GM04504 (cell line): ENCODE results near the gene MAST4.
"Not testable (repeated sequence)": the region's sequence is repeated elsewhere in the genome, so short reads cannot be mapped to it uniquely, and the experiment has no call there.

Source experiments
- DNase-seq: peaks from one replicate; pipeline ENCODE4 v3.0.0-alpha.2; 2012; ENCODE audit warnings: low read depth

MAST4 gene

DNA sequence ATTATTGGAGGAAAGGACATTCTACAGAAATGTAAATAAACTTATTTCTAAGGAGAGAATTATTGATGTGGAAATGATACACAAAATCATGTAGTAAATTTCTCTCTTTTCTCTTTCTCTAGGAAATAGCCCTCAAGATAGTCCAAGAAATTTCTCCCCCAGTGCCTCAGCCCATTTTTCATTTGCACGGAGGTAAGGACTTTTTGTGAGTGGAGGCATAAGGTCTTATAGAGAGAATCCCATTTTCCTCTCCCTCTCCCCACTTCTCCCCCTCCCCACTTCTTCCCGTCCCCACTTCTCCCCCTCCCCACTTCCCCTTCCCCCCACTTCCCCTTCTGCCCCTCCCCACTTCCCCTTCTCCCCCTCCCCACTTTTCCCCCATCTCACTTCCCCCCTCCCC lies 493.8 kb downstream of the MAST4 start:
- DNase-seq = no peak

DNA sequence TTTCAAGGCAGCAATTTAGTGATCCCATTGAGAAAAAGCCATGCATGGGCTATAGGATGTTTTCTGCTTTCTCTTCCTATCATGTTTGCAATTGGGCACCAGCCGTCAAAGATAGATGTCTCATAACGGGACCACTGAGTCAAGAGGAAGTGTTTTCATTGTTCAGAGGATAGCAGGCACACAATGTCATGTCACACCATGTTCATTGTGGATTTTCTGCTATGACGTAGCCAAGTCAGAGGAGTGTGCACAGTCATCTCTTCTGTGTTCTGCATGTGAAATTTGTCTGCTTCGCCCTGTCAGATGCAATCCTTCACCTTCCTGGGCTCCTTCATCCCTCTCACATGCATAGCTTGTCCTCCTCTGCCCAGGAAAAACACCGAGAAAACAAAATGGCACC lies 494.4 kb downstream of the MAST4 start:
- no peak for DNase-seq

DNA sequence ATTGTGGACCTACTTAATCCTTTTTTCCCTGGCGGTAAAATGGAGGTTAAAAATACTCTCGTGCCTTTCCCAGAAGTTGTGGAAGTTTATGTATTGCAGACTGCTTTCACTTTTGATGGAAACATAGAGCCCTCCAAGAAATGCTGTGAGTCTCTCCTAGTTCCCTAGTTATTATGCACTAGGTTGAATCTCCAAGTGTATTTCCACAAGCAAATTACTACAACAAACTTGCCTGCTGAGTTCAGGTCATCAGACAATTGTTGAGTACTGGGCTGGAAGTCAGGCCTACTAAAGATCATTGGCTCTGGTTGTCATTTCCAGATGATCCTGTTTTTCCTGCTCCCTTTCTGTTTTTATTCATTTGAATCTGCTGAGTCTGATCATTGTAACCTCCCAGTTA lies 496.3 kb downstream of the MAST4 start:
- no peak for DNase-seq

DNA sequence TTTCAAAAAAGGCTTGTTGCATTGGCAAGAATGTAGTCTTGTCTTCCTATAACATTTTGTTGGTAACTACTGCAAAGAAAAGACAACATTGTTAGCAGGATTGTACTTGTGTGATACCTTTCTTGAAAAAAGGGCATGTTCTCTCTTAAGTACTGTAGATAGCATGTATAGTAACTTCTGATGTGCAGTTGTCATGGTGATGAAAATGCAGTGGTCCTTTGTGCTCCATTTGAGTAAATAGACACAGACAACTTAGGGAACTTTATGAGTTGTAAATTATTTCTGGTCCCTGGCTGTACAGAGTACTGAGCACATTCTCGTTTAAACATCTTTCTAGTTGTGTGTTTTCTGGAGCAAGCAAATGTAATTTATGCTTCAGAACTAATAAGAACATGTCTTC lies 497.1 kb downstream of the MAST4 start:
- DNase-seq = no peak

DNA sequence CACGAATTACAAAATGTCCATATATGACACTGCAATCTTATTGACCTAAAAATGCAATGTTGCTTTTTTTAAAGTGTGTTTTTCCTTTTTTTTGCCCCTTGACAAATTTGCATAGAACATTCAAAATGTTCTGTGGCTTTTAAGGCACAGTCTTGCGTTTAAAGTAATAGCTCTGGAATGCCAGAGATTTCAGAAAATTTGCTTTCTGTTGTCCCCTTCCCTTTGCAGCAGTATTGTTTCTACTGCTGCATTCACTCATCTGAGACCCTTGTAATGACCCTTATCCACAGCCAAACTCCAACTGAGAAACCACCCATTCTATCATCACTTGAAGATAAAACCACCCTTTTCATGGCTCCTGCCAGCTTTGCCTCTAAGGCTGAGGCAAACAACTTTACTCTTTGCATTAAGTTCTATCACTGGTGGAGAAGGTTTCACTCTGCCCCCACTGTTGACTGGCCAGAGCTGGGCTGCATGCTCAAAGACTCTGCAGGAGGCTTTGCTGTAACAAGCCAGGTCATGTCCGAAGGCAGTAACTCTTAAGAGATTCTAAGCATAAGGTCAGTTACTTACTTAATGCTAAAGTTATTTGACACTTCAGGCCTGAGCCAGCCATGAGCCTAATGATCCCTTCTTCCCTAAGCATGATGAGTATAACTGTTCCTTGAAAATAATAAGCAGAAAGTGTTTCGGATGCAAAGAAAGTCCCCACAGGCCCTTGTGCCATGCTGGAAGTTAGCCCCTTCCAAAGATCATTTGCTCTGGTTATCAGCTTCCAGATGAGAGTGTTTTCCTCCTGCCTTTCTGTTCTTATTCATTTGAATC lies 498.5 kb downstream of the MAST4 start:
- peak; percentile 23 for DNase-seq

DNA sequence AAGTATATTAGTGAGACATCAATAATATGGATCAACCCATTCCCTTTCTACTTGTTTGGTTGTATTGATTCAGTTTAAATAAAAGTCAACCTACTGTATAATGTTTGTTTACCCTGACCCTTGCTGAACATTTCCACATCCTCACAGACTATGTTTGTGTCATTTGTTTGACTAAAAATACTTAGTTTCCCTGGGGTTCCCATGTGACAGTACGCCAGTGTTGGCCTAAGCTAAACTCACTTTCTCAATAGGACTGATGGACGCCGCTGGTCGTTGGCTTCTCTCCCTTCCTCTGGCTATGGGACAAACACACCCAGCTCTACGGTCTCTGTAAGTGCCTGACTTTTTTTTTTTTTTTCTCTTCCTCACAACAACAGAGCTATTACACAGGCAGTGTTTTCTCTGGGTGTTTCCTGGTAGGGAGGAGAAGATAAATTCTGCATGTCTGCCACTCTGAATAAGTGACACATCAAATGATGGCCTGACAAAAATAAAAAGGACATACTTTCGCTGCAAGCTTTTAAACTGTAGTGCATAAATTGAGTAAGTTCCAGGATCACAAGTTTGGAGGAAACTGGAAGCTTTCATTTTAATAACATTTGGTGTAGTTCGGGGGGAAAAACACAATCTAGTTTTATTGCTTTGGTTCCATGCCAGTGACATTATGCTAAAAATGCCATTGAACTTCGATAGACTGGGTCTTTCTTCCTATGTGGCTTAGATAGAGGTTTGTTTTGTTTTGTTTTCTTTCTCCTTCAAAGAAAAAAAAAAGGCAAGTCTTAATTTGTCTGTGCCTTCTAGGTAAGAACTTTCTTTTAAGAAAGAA lies 499.4 kb downstream of the MAST4 start:
- peak; percentile 30 for DNase-seq

DNA sequence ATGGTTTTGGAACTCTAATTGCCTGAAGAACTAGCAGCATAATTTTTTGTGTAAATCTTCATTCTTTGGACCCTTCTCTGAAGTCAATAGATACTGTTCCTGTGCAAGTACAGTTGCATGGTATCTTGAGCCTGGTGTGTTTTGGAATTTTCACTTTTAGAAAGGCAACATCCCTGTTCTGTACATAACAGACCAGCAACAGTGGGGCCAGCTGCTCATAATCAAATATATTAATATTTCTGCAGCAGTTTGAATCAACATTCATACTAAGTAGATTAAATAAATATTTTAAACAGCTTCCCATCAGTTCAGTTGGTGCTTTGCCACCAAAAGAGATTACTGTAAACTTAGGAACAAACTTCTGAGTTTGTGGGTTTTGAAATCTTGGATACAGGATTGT lies 502.5 kb downstream of the MAST4 start:
- DNase-seq = no peak

DNA sequence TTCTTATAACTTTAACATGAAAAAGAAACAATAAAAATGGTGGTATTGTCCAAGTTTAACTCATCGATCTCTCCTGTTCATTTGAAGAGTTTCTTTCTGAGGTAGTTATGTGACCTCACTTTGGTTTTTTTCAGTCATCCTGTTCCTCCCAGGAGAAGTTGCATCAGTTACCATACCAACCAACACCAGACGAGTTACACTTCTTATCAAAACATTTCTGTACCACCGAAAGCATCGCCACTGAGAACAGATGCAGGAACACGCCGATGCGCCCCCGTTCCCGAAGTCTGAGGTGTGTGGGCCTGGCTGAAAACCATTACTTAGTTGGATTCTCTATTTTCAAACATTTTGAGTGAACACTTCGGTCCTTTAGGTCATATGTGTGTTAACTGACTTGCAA lies 504.1 kb downstream of the MAST4 start:
- DNase-seq = no peak

DNA sequence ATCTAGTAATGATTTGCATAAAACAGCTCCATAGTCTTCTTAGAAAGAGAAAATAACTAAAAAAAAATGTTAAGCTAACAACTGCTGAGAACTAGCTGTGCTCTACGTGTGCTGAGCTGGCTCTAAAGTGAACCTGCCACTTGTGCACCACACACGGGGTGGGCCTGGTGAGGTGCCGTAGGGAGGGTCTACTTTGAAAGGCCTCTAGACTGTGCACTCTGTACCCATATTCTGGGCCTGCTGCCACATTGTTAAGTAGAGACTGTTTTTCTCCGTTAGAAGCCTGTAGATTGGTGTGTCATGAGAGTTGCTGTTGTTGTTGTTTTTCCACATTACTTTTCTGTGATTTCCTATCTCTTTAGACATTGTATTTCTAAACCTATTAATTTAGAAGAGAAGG lies 506.5 kb downstream of the MAST4 start:
- DNase-seq = no peak

DNA sequence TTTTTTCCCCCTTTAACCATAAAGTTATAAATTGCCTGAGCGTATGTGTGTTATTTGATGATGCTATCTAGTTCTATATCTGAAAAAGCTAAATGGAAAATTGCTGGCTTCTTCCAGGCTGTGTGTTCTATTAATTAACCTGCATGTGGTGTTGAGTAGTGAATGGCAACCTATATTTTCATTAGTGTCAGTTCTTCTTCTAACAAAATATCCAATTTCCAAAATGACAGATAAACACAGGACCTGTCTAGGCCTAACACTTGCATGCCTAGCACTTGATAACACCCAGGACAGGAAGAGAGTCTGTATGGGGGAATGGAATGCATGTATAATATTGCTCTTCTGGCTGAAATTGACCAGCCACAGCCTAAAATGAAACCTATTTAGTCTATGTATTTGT lies 508.7 kb downstream of the MAST4 start:
- DNase-seq = no peak

DNA sequence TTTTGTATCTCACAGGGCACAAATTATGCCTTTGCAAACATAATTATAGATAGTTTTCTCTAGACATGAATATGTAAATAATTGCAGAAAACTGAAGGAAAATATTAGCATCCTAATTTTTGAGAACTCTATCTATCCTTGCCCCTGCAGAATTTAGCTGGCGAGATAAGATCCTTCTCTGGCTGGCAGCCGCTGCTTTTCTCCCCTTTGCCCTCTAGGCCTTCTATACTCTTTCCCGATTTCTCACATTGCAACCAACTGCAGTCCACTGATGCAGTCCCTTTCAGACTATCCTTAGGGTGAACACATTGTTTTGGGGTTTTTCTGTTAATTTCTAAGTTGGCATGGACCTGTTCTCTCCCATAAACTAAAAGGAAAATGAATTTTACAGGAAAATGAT lies 509.1 kb downstream of the MAST4 start:
- no peak for DNase-seq

DNA sequence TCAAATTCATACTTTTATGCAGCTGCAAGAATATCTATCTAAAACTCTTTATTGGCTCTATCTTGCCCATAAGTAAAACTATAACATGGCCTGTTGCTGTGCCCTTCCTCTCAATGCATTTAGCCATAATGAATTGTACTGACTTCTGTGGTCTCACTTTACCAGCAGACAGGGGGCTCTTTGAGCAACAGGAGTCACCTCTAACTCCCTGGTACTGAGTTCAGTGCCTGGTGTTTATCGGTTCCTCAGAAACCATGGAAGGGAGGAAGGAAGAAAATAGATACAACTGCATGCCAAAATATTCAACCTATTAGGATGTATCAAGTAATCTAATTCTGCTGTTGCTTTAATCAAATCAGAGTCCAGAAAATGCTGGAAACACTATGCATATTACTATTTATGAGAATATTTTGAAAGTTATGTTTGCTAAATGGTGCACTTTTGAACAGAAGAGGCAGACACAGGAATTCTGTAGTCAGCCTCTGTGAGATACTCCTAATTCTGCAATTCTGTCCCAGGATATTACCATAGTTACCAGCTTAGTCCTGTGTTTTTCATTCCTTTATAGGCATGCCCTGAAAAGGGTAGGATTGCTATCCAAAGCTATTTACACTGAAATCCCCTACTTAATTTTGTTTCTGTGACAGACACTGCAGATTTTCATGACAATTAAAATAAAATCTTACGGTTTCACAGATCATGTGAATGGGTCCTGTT lies 510.6 kb downstream of the MAST4 start:
- no peak for DNase-seq

DNA sequence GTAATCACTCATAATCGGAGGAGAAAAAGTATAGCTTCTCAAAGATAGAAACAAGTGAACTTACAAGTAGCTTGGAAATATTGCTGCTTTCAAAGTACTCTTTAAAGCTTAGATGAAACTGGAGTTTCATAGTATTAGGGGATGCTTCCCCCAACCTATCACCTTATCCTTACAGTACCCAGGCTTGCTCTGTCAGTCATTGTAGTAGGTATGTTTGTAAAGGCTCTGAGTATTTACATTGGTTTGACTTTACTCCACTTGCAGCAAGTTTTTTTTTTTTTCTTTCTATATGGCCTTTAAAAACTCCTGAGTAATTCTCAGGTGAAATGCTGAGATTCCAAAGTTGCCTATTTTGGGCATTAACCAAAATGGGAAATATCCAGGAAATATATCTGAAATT lies 515.6 kb downstream of the MAST4 start:
- no peak for DNase-seq

DNA sequence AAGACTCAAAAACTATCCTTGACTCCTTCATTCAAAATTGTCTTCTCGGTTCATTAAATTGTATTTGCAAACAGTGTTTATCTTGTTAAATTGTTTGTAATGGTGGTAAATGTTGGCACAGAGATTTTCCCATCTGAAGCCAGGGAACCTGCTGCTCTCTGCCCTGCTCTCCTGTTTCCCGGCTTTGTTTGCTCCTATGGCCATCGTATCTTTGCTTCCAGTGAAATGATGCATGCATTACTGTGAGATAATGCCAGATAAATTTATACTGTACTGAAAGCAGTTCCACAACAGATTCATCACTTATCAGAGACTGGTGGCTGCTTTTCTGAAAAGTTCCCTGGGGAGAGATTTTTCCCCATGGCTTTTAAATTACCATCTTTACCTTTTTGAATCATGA lies 519.1 kb downstream of the MAST4 start:
- no peak for DNase-seq

DNA sequence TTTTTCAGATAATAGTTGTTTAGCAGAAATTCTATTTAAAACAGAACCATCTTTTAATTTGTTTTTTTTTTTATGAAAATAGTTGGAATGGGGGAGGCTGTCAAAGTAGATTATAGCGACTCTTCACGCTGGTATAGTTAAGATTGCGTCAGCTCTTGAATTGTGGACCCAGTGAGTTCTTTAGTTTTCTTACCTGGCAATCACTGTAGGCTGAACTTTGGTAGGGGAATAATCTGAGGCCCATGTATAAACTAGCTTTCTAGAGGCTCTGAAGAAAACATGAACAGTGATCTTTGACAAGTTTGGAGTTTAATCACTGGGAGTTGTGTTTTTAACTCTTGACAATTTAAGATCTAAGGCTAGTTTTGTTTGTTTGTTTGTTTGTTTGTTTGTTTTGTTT lies 519.6 kb downstream of the MAST4 start:
- no peak for DNase-seq

DNA sequence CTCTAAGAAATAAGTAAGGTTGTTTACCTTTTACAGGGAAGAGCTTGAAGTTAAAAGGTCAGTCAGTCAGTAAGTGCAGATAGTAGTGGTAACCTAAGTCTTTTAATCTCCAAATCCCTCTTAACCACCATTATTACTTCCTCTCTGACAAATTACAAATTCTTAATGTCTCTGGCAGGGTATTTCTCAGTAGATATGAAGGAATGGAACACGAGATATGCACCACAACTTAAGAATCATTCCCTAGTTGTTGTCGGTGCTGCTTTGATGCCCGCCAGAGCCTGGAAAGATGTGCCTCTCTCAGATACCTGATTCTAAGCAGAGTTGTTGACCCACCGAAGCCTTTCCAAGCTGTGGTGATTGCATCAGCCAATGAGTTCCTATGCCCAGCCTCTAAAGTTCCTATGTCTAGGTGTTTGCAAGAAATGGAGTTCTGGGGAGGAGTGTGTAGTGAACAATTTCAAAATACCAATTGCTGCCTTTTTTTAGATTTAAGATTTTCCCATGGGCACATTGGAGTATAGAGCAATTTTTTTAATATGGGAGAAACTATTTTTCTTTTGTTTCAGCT lies 521.9 kb downstream of the MAST4 start:
- no peak for DNase-seq

DNA sequence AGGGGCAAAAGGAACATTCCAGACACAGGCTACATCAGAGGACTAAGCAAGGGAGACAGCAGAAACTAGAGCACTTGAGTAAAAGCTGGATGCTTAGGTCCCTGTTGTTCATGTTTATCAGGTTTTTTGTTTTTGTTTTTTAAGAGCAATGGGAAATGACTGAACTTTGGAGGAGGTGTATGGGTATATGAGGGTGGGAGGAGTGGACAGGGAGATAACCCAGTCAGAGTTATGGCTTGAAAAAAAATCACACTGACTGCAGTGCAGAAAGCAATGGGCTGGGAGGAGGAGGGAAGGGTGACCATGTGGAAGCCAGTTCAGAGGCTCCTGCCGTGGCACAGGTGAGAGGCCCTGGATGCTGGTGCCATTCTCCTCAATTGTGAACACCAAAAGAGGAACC lies 522.8 kb downstream of the MAST4 start:
- DNase-seq = no peak

DNA sequence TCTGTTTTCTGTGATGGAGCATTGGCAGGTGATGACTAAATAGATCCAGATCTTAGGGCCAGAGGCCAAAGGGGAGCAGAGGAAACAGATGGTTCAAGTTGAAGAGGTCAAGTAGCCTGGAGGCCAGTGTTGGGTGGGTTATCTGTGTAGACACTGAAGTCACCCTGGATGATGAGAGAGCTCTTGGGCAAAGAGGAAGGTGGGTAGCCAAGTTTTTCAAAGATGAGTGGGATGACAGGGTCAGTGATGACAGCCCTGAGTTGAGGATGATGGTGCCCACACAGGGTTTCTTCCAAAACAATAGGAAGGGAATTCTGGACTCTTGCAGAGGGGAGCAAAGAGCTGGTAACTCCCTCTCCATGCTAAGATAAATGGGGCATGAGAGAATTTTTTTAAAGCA lies 523.8 kb downstream of the MAST4 start:
- no peak for DNase-seq

DNA sequence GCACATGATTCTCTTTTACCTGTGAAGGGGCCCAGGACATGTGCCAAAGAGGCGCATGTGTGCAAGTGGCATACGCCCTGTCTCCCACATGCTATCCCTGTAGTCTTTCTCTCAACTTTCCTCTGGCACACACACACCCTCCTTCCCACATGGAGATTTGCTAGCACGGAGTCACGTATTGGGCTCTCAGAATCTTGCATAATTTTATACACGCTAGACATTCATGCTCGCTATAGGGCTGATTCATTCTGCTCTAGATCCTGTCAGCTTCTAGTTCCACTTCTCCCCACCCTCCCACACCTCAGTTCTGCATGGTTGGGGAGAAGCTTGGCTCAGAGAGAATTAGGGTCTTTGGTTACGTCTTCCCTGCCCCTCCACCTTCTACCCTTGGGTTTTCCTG lies 527.6 kb downstream of the MAST4 start:
- DNase-seq = no peak

DNA sequence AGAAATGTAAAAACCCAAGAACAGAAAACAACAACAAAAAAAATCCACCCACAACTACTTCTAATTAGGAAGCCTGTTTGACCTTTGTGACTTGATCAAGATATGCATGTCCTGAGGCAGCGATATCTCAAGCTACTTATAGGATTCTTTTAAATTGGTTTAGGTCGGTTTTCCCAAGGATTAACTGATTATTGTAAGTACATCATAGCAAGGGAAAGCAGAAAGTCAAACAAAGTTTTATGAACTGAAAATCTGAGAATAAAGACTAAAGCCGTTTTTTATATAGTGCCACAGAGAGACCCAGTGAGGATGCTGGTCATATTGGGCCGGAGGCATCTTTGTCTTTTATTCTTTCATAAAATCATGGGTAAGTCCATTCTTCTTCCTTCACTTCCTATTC lies 528.4 kb downstream of the MAST4 start:
- DNase-seq = no peak

DNA sequence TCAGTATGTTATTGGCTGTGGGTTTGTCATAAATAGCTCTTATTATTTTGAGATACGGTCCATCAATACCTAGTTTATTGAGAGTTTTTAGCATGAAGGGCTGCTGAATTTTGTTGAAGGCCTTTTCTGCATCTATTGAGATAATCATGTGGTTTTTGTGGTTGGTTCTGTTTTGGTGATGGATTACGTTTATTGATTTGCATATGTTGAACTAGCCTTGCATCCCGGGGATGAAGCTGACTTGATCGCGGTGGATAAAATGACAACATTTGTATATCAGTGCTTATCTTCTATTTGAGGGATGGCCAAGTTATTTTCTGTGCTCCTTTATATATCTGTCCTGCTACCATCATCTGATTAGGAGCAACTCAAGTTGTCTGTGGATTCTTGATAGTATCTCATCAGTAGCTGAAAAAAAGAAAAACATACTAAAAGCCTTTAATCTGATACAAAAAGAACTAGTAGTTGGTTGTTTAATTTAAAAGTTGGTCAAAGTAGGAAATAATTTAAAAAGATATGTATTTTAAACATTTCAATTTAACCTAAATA lies 531.2 kb downstream of the MAST4 start:
- not testable (repeated sequence) for DNase-seq

DNA sequence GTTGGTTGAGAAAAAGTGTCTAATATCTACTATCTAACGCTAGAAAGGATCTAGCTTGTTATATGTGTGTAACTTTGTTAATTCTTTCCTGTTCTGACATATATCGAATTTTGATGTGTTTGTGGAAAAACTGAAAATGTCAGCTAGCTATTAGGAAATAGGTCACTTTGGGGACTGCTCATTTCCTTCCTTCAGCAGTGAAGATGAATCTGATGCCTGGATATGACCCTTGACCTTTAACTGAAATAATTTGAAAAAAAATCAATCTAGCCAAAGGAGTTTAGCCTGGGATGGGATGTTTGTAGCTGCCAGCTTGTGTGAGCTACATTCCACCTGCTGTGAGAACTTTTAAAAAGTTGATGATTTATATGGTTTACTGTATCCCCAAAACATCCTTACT lies 533.6 kb downstream of the MAST4 start:
- no peak for DNase-seq
